Hepatocyte (in vitro differentiated cells): ENCODE data around the gene TUBE1. TPM values are rescaled to one million over a fixed set of nuclear protein-coding genes. Genes with fewer than 3 reads are reported as not detected.

ENCODE experiments used
- DNase-seq: peaks from one replicate; pipeline ENCODE4 v3.0.0-alpha.2; 2016; ENCODE audit warnings: low spot score
- H2AFZ ChIP-seq: fragments of 200-600 bp; sonication (generic); 2 replicates; pipeline ENCODE4 v1.6.0; 2016; ENCODE audit warnings: antibody characterized with exemption, mild to moderate bottlenecking
- H3K27ac ChIP-seq: fragments of 200-600 bp; sonication (generic); 2 replicates; pipeline ENCODE4 v1.5.1; 2016; ENCODE audit warnings: mild to moderate bottlenecking
- H3K27me3 ChIP-seq: fragments of 200-600 bp; sonication (generic); 2 replicates; pipeline ENCODE4 v1.6.1; 2016
- H3K36me3 ChIP-seq: fragments of 200-600 bp; sonication (generic); replicated peaks from 2 replicates; pipeline ENCODE4 v1.5.1; 2016; ENCODE audit warnings: low read depth; ENCODE audit not compliant: insufficient read depth
- H3K4me1 ChIP-seq: fragments of 200-600 bp; sonication (generic); 2 replicates; pipeline ENCODE4 v1.5.1; 2016; ENCODE audit warnings: mild to moderate bottlenecking, moderate library complexity; ENCODE audit not compliant: insufficient read depth
- H3K4me2 ChIP-seq: fragments of 200-600 bp; sonication (generic); 2 replicates; pipeline ENCODE4 v1.6.0; 2016
- H3K4me3 ChIP-seq: fragments of 200-600 bp; sonication (generic); 2 replicates; pipeline ENCODE4 v1.5.1; 2016; ENCODE audit warnings: mild to moderate bottlenecking
- H3K79me2 ChIP-seq: fragments of 200-600 bp; sonication (generic); 2 replicates; pipeline ENCODE4 v1.6.0; 2017; ENCODE audit warnings: mild to moderate bottlenecking
- H3K9me2 ChIP-seq: fragments of 200-600 bp; sonication (generic); replicated peaks from 2 replicates; pipeline ENCODE4 v1.6.0; 2017; ENCODE audit warnings: mild to moderate bottlenecking; ENCODE audit not compliant: insufficient read depth
- H3K9me3 ChIP-seq: fragments of 200-600 bp; sonication (generic); 2 replicates; pipeline ENCODE4 v1.5.1; 2016; ENCODE audit warnings: low read depth, mild to moderate bottlenecking
- H4K20me1 ChIP-seq: fragments of 200-600 bp; sonication (generic); 2 replicates; pipeline ENCODE4 v1.6.0; 2016; ENCODE audit warnings: mild to moderate bottlenecking; ENCODE audit not compliant: insufficient read depth, poor library complexity, severe bottlenecking
- EZH2 ChIP-seq: fragments of 200-600 bp; sonication (generic); IDR thresholded peaks from 2 replicates; pipeline ENCODE4 v1.6.1; 2016; ENCODE audit warnings: antibody characterized with exemption, mild to moderate bottlenecking, borderline replicate concordance
- EZH2phosphoT487 ChIP-seq: fragments of 200-600 bp; sonication (generic); IDR thresholded peaks from one replicate; pipeline ENCODE4 v1.6.1; 2018; ENCODE audit warnings: antibody characterized with exemption, mild to moderate bottlenecking, low read depth, moderate library complexity; ENCODE audit not compliant: unreplicated experiment, severe bottlenecking
- WGBS: methylation state at CpG from one replicate; pipeline ENCODE4 v1.1.6; 2016; ENCODE audit warnings: low lambda C conversion rate; ENCODE audit errors: missing lambda C conversion rate; 5-methylcytosine and 5-hydroxymethylcytosine counted together
- polyA plus RNA-seq: library from polyadenylated mRNA; unstranded; fragments of >200 nt; fragmentation: Nextera tagmentation; extraction: Ambion mirVana; gene quantifications from 2 replicates; pipeline ENCODE4 v1.2.1, GENCODE V29; 2016
- total RNA-seq: library from RNA; depleted of rRNA; stranded (reverse); fragments of >200 nt; gene quantifications from 2 replicates; pipeline ENCODE4 v1.2.3, GENCODE V29; 2014
- TF ChIP-seq, protein P1 (sequence below): fragments of 200-600 bp; sonication (generic); IDR thresholded peaks from 2 replicates; pipeline ENCODE4 v1.5.1; 2016; ENCODE audit warnings: antibody characterized with exemption, mild to moderate bottlenecking; ENCODE audit not compliant: poor library complexity

The TUBE1 gene
- total and polyA plus RNA-seq, 2 experiments from 2014 or later = 14.4 to 20.3 TPM

DNA sequence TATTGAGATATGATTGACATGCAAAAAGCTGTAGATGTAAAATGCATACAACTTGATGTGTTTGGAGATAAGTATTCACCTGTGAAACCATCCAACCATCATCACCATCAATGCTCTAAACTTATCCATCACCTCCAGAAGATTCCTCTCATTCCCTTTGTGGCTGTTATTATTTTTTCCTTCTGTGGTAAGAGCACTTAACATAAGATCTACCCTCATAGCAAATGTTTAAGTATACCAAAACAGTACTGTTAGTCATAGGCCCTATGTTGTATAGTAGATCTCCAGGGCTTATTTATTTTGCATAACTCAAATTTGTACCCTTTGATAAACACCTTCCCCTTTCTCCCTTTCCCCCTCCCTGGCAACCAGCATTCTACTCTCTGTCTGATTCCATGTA lies 64.5 kb downstream of the TUBE1 start:
- Histone ChIP-seq H4K20me1 (no peaks in the 10 kb centered on the region), H3K36me3 (no peaks in the 10 kb centered on the region), H3K9me2 (no peaks in the 10 kb centered on the region), H3K79me2 (no peaks in the 10 kb centered on the region), H2AFZ (no peak overlapping the region), H3K4me1 (peaks cover 6% of the 10 kb centered on the region), H3K27me3 (no peaks in the 10 kb centered on the region), H3K4me3 (no peak overlapping the region), H3K9me3 (no peaks in the 10 kb centered on the region), H3K27ac (no peak overlapping the region), H3K4me2 (no peak overlapping the region)
- TF ChIP-seq, protein P1, sequence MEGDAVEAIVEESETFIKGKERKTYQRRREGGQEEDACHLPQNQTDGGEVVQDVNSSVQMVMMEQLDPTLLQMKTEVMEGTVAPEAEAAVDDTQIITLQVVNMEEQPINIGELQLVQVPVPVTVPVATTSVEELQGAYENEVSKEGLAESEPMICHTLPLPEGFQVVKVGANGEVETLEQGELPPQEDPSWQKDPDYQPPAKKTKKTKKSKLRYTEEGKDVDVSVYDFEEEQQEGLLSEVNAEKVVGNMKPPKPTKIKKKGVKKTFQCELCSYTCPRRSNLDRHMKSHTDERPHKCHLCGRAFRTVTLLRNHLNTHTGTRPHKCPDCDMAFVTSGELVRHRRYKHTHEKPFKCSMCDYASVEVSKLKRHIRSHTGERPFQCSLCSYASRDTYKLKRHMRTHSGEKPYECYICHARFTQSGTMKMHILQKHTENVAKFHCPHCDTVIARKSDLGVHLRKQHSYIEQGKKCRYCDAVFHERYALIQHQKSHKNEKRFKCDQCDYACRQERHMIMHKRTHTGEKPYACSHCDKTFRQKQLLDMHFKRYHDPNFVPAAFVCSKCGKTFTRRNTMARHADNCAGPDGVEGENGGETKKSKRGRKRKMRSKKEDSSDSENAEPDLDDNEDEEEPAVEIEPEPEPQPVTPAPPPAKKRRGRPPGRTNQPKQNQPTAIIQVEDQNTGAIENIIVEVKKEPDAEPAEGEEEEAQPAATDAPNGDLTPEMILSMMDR = no peak
- no peak for TF ChIP-seq EZH2phosphoT487
- no peak for TF ChIP-seq EZH2
- DNase-seq = no peak

DNA sequence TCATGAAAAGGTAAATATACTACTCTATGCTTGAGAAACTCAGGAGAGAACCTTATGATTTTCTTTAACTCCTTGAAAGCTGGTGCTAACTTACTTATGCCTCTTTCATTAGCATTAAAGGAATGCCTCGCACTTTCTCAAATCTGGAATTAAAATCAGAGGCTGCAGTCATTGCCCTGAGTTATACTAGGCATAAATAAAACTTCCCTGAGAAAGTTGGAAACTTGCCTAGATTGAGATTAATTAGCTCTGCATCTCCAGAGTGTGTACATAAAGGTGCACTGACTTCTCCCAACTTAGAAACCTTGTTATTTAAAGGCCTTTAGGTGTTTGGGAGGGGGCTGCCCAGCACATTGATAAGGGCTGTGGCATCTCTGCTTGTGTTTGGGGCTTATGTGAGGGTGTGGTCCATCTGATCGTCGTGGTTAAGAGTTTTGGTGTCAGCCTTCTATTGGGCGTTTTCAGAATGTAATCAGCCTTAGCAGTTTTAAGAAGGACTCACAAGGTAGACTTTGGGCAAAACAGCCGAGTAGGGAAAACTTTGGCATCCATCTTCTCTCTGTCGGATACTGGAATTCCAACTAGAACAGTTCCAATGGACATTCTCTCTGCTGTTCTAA lies 65.5 kb downstream of the TUBE1 start:
- TF ChIP-seq EZH2 (no peak), EZH2phosphoT487 (no peak)
- TF ChIP-seq, protein P1 = no peak
- no peaks in the 10 kb centered on the region for H3K9me2 ChIP-seq
- no peak overlapping the region for H2AFZ ChIP-seq
- H3K79me2 ChIP-seq = no peaks in the 10 kb centered on the region
- H3K4me1 ChIP-seq = peaks cover 6% of the 10 kb centered on the region
- H3K4me2 ChIP-seq = no peak overlapping the region
- no peaks in the 10 kb centered on the region for H3K27me3 ChIP-seq
- no peaks in the 10 kb centered on the region for H3K36me3 ChIP-seq
- no peak for DNase-seq
- no peaks in the 10 kb centered on the region for H4K20me1 ChIP-seq
- H3K9me3 ChIP-seq = no peaks in the 10 kb centered on the region
- no peak overlapping the region for H3K4me3 ChIP-seq
- no peak overlapping the region for H3K27ac ChIP-seq
- WGBS = 82% methylated on average over 6 of the region's 6 CpGs

Other genes with a start within 250 kb of the TUBE1 start
- 40.0 and 65.7 TPM in 2 replicates for gene FYN, start 214.0 kb downstream of the TUBE1 start, total RNA-seq
- 63.7 and 70.1 TPM in 2 replicates for gene FYN, start 214.0 kb downstream of the TUBE1 start, polyA plus RNA-seq
- not detected in 2 replicates for gene CCN6, start 33.4 kb downstream of the TUBE1 start, total RNA-seq
- gene CCN6, start 33.4 kb downstream of the TUBE1 start, polyA plus RNA-seq = 0.12 and 0.24 TPM in 2 replicates
- gene FAM229B, start 109 bp upstream of the TUBE1 start, total RNA-seq = 3.4 and 9.5 TPM in 2 replicates
- gene FAM229B, start 109 bp upstream of the TUBE1 start, polyA plus RNA-seq = 18.6 and 25.3 TPM in 2 replicates
- 18.9 and 19.1 TPM in 2 replicates for gene LAMA4, start 167.1 kb upstream of the TUBE1 start, total RNA-seq
- 8.4 and 14.1 TPM in 2 replicates for gene LAMA4, start 167.1 kb upstream of the TUBE1 start, polyA plus RNA-seq